ENCODE results near the gene INF2.

Gene INF2

GRCh38 chr14:104677512-104678332 is 11.7 kb upstream of the INF2 start:
- DNase-seq, result no peak

GRCh38 chr14:104678346-104678745 is 11.1 kb upstream of the INF2 start:
- DNase-seq, result no peak

GRCh38 chr14:104678901-104679705 is 10.3 kb upstream of the INF2 start:
- no peak for DNase-seq

- DNase-seq, result no peak
Measured at GRCh38 chr14:104680056-104680805, 9.2 kb upstream of the INF2 start.

- DNase-seq, result no peak
Measured at GRCh38 chr14:104680806-104681688, 8.4 kb upstream of the INF2 start.

GRCh38 chr14:104681689-104682074 is 7.7 kb upstream of the INF2 start:
- no peak for DNase-seq

GRCh38 chr14:104682107-104682593 is 7.3 kb upstream of the INF2 start:
- no peak for DNase-seq

GRCh38 chr14:104683653-104684448 is 5.6 kb upstream of the INF2 start:
- DNase-seq, result no peak

- DNase-seq, result no peak
Measured at GRCh38 chr14:104684449-104684821, 5.0 kb upstream of the INF2 start.

- no peak for DNase-seq
Measured at GRCh38 chr14:104685216-104685997, 4.0 kb upstream of the INF2 start.

GRCh38 chr14:104685998-104686610 is 3.3 kb upstream of the INF2 start:
- DNase-seq, result no peak

- peak in 1 of 2 experiments; percentile 7 for DNase-seq
Measured at GRCh38 chr14:104686624-104687517, 2.5 kb upstream of the INF2 start.

GRCh38 chr14:104687601-104688504 is 1.6 kb upstream of the INF2 start:
- no peak for DNase-seq

GRCh38 chr14:104688505-104689108 is 811 bp upstream of the INF2 start:
- no peak for DNase-seq

GRCh38 chr14:104689881-104690711 is 678 bp downstream of the INF2 start:
- DNase-seq, result no peak

GRCh38 chr14:104690861-104691455 is 1.5 kb downstream of the INF2 start:
- no peak for DNase-seq

Data from NCI-H1930 (cell line).